Caco-2 (cell line): Measurements from ENCODE around the gene LRPPRC. TPM values are rescaled to one million over a fixed set of nuclear protein-coding genes. Genes with fewer than 3 reads are reported as not detected.
"Not testable (repeated sequence)": the region's sequence is repeated elsewhere in the genome, so short reads cannot be mapped to it uniquely, and the experiment has no call there.

ENCODE experiments used
- BruUV-seq: library from RNA; stranded (reverse); fragments of 400-500 nt; replicated peaks from 2 replicates; lab custom pipeline; 2021; lab: Mats Ljungman, UMichigan
- CTCF ChIA-PET: fragments of 300-600 bp; sonication (Branson Sonifier 250); formaldehyde crosslinking; loops from one replicate; lab custom pipeline; 2022; ENCODE audit warnings: antibody characterized with exemption; lab: Charles Lee
- POLR2A ChIA-PET: fragments of 300-600 bp; sonication (Branson Sonifier 250); formaldehyde crosslinking; loops from one replicate; lab custom pipeline; 2022; ENCODE audit warnings: antibody characterized with exemption; lab: Charles Lee
- DNase-seq, 2 experiments: peaks; one replicate each; pipeline versions ENCODE4 v3.0.0 to v3.0.0-alpha.2; 2020 to 2022
- H3K27me3 ChIP-seq: replicated peaks from 2 replicates; pipeline ENCODE4 v1.6.0; 2011; ENCODE audit warnings: low read length; ENCODE audit not compliant: control insufficient read depth, insufficient read depth
- H3K36me3 ChIP-seq: 2 replicates; pipeline ENCODE4 v1.5.1; 2011; ENCODE audit warnings: low read length; ENCODE audit not compliant: control insufficient read depth, insufficient read depth
- H3K4me1 ChIP-seq: fragments of 250-450 bp; sonication (Bioruptor Pico); 2 replicates; pipeline ENCODE4 v1.5.1; 2020; ENCODE audit warnings: mild to moderate bottlenecking
- H3K4me3 ChIP-seq: 2 replicates; pipeline ENCODE4 v1.5.1; 2011; ENCODE audit warnings: low read depth, mild to moderate bottlenecking, control low read depth, low read length
- H3K9me3 ChIP-seq: fragments of 250-450 bp; sonication (Bioruptor Pico); 2 replicates; pipeline ENCODE4 v1.5.1; 2020; ENCODE audit warnings: mild to moderate bottlenecking, moderate library complexity
- H3K27ac Mint-ChIP-seq: one replicate; pipeline ENCODE4 v1.8.0; 2022; ENCODE audit warnings: mixed read lengths; ENCODE audit not compliant: unreplicated experiment
- H3K27me3 Mint-ChIP-seq: one replicate; pipeline ENCODE4 v1.8.0; 2022; ENCODE audit warnings: mixed read lengths; ENCODE audit not compliant: insufficient read depth, unreplicated experiment
- H3K36me3 Mint-ChIP-seq: one replicate; pipeline ENCODE4 v1.8.0; 2022; ENCODE audit warnings: mild to moderate bottlenecking, mixed read lengths; ENCODE audit not compliant: insufficient read depth, unreplicated experiment
- H3K4me1 Mint-ChIP-seq: one replicate; pipeline ENCODE4 v1.8.0; 2022; ENCODE audit warnings: low read depth, mixed read lengths; ENCODE audit not compliant: unreplicated experiment
- H3K4me3 Mint-ChIP-seq: one replicate; pipeline ENCODE4 v1.8.0; 2022; ENCODE audit warnings: mild to moderate bottlenecking, moderate library complexity, mixed read lengths; ENCODE audit not compliant: unreplicated experiment
- H3K9me3 Mint-ChIP-seq: one replicate; pipeline ENCODE4 v1.8.0; 2022; ENCODE audit warnings: mixed read lengths; ENCODE audit not compliant: unreplicated experiment
- CTCF ChIP-seq, 2 experiments: fragments of 200-600 bp in 1 of 2; IDR thresholded peaks; 1 replicate in 1 of 2; 2 replicates in 1 of 2; pipeline versions ENCODE4 v1.5.1 to v1.8.0; 2011 to 2022; ENCODE audit warnings: antibody characterized with exemption in 1 of 2, control low read depth in 1 of 2, inconsistent platforms in 1 of 2, low read depth in 1 of 2, low read length in 1 of 2, mild to moderate bottlenecking in 1 of 2, moderate library complexity in 1 of 2; ENCODE audit not compliant: insufficient read depth in 1 of 2, severe bottlenecking in 1 of 2, unreplicated experiment in 1 of 2
- intact Hi-C: fragments of 100-400 bp; cut with micrococcal nuclease; formaldehyde crosslinking; loops from one replicate; pipeline ENCODE4 v1.10.0; 2022; ENCODE audit not compliant: unreplicated experiment
- total RNA-seq: library from RNA; stranded (reverse); gene quantifications from 2 replicates; pipeline ENCODE4 v1.2.3, GENCODE V29; 2022

The LRPPRC gene
- total RNA-seq, 1 experiment from 2014 or later = 242 TPM

GRCh38 chr2:44033947-44034346 lies 38.2 kb upstream of the LRPPRC start:
- H3K4me3 Mint-ChIP-seq = no peak overlapping the region
- H3K36me3 Mint-ChIP-seq = no peaks in the 10 kb centered on the region
- ChIA-PET CTCF (no interaction called here), POLR2A (no interaction called here)
- BruUV-seq = no TSS peak
- peaks cover 11% of the 10 kb centered on the region for H3K27me3 Mint-ChIP-seq
- no peaks in the 10 kb centered on the region for H3K4me1 Mint-ChIP-seq
- TF ChIP-seq CTCF (IDR thresholded peaks at IDR 0.05; ENCODE audit: insufficient read depth in 1 of 2, low read depth in 1 of 2, low read length in 1 of 2, severe bottlenecking in 1 of 2, unreplicated experiment in 1 of 2) = no peak
- Histone ChIP-seq H3K4me3 (no peak overlapping the region), H3K9me3 (no peaks in the 10 kb centered on the region), H3K36me3 (no peaks in the 10 kb centered on the region), H3K27me3 (no peaks in the 10 kb centered on the region; the same call in 1 of the 2 replicates), H3K4me1 (no peaks in the 10 kb centered on the region)
- intact Hi-C loops = no loop called here
- no peak overlapping the region for H3K27ac Mint-ChIP-seq
- no peak for DNase-seq
- no peaks in the 10 kb centered on the region for H3K9me3 Mint-ChIP-seq

- BruUV-seq, H3K4me3 ChIP-seq, H3K27ac Mint-ChIP-seq: not testable (repeated sequence)
Observed at GRCh38 chr2:44027076-44027475, 31.3 kb upstream of the LRPPRC start.

GRCh38 chr2:44016282-44016681 lies 20.5 kb upstream of the LRPPRC start:
- peak; percentile 71 to 82 for DNase-seq
- Mint-ChIP-seq H3K27ac (no peak overlapping the region), H3K27me3 (peaks cover 17% of the 10 kb centered on the region), H3K9me3 (no peaks in the 10 kb centered on the region), H3K36me3 (no peaks in the 10 kb centered on the region), H3K4me3 (no peak overlapping the region), H3K4me1 (no peaks in the 10 kb centered on the region)
- ChIA-PET POLR2A (no interaction called here), CTCF (no interaction called here)
- Histone ChIP-seq H3K36me3 (no peaks in the 10 kb centered on the region), H3K9me3 (no peaks in the 10 kb centered on the region), H3K27me3 (no peaks in the 10 kb centered on the region), H3K4me1 (no peaks in the 10 kb centered on the region), H3K4me3 (no peak overlapping the region)
- intact Hi-C loops = no loop called here
- no TSS peak for BruUV-seq
- no peak for TF ChIP-seq CTCF (IDR thresholded peaks at IDR 0.05; ENCODE audit: insufficient read depth in 1 of 2, low read depth in 1 of 2, low read length in 1 of 2, severe bottlenecking in 1 of 2, unreplicated experiment in 1 of 2)

More at GRCh38 chr2:44027076-44027475, 31.3 kb upstream of the LRPPRC start:
- H3K27me3 Mint-ChIP-seq = peaks cover 24% of the 10 kb centered on the region
- H3K36me3 Mint-ChIP-seq, POLR2A ChIA-PET, H3K4me1 ChIP-seq, DNase-seq, H3K9me3 ChIP-seq, H3K9me3 Mint-ChIP-seq, intact Hi-C loops, H3K4me1 Mint-ChIP-seq, H3K27me3 ChIP-seq, CTCF ChIA-PET, H3K36me3 ChIP-seq, H3K4me3 Mint-ChIP-seq: not testable (repeated sequence)

- CTCF ChIA-PET = no interaction called here
Observed at GRCh38 chr2:44015239-44015638, 19.4 kb upstream of the LRPPRC start.

More at GRCh38 chr2:44015239-44015638, 19.4 kb upstream of the LRPPRC start:
- Mint-ChIP-seq H3K27me3 (peaks cover 18% of the 10 kb centered on the region), H3K4me3 (no peak overlapping the region), H3K9me3 (no peaks in the 10 kb centered on the region), H3K4me1 (no peaks in the 10 kb centered on the region), H3K36me3 (no peaks in the 10 kb centered on the region), H3K27ac (no peak overlapping the region)
- TF ChIP-seq CTCF (IDR thresholded peaks at IDR 0.05; ENCODE audit: insufficient read depth in 1 of 2, low read depth in 1 of 2, low read length in 1 of 2, severe bottlenecking in 1 of 2, unreplicated experiment in 1 of 2) = no peak
- Histone ChIP-seq H3K4me3 (no peak overlapping the region), H3K27me3 (no peaks in the 10 kb centered on the region), H3K9me3 (no peaks in the 10 kb centered on the region), H3K4me1 (no peaks in the 10 kb centered on the region), H3K36me3 (no peaks in the 10 kb centered on the region)
- POLR2A ChIA-PET = no interaction called here
- no TSS peak for BruUV-seq
- DNase-seq = no peak
- intact Hi-C loops = no loop called here
